Tibial nerve (tissue), 4 donors: ENCODE measurements around the gene AUTS2. TPM values are rescaled to one million over a fixed set of nuclear protein-coding genes. Genes with fewer than 3 reads are reported as not detected.

Source experiments
- DNase-seq, 2 donors: peaks; one replicate each; pipeline ENCODE4 v3.0.0-alpha.2; 2019; ENCODE audit warnings: low spot score in 2 of 2
- H3K27ac ChIP-seq, 4 donors: fragments of 200-600 bp; sonication (generic) in 3 of 4; one replicate each; pipeline ENCODE4 v1.5.1; 2017 to 2019; ENCODE audit warnings: mild to moderate bottlenecking in 1 of 4
- H3K27me3 ChIP-seq, 2 donors: fragments of 200-600 bp; sonication (generic) in 1 of 2; one replicate each; pipeline versions ENCODE4 v1.5.1 to v1.6.0; 2017 to 2019
- H3K36me3 ChIP-seq, 3 donors: fragments of 200-600 bp; sonication (generic); one replicate each; pipeline ENCODE4 v1.5.1; 2018 to 2019
- H3K4me1 ChIP-seq, 4 donors: fragments of 200-600 bp; sonication (generic) in 3 of 4; one replicate each; pipeline ENCODE4 v1.5.1; 2017 to 2019
- H3K4me3 ChIP-seq, 4 donors: fragments of 200-600 bp; sonication (generic) in 3 of 4; one replicate each; pipeline ENCODE4 v1.5.1; 2017 to 2019; ENCODE audit warnings: mild to moderate bottlenecking in 1 of 4, moderate library complexity in 1 of 4
- H3K9me3 ChIP-seq, 4 donors: fragments of 200-600 bp; sonication (generic) in 3 of 4; one replicate each; pipeline ENCODE4 v1.5.1; 2017 to 2019
- CTCF ChIP-seq, 5 experiments: fragments of 200-600 bp in 3 of 5; fragments of 450-650 bp in 2 of 5; sonication (generic) in 3 of 5; IDR thresholded peaks; one replicate each; pipeline ENCODE4 v1.5.1; 2016 to 2019; ENCODE audit warnings: antibody characterized with exemption in 5 of 5, mild to moderate bottlenecking in 3 of 5, moderate library complexity in 2 of 5
- EP300 ChIP-seq, 2 donors: sonication (generic); formaldehyde crosslinking; IDR thresholded peaks; one replicate each; pipeline ENCODE4 v1.6.1; 2017; ENCODE audit warnings: antibody characterized with exemption in 2 of 2, mild to moderate bottlenecking in 1 of 2
- POLR2A ChIP-seq, 2 donors: fragments of 450-650 bp; IDR thresholded peaks; one replicate each; pipeline ENCODE4 v1.6.1; 2017; ENCODE audit warnings: antibody characterized with exemption in 2 of 2, mild to moderate bottlenecking in 2 of 2, moderate library complexity in 2 of 2
- WGBS, 2 donors: methylation state at CpG; one replicate each; pipeline ENCODE4 v1.1.5; 2018; 5-methylcytosine and 5-hydroxymethylcytosine counted together
- total RNA-seq, 4 donors: library from RNA; depleted of rRNA; stranded (reverse); fragments of >200 nt; gene quantifications; one replicate each; pipeline ENCODE4 v1.1.0, GENCODE V29; 2016

The AUTS2 gene
- total RNA-seq, 4 donors from 2014 or later, result 56.6 to 87.9 (median 71.6) TPM

- Histone ChIP-seq H3K27ac (no peak overlapping the region), H3K27me3 (no peaks in the 10 kb centered on the region), H3K4me3 (no peak overlapping the region), H3K4me1 (peaks cover 0 to 74% (median 10%) of the 10 kb centered on the region in 4 donors), H3K9me3 (no peaks in the 10 kb centered on the region), H3K36me3 (no peaks in the 10 kb centered on the region)
- 70 to 74% methylated on average over 6 of the region's 6 CpGs for WGBS, 2 donors
- no peak for TF ChIP-seq EP300 (IDR thresholded peaks at IDR 0.05)
- no peak for TF ChIP-seq POLR2A (IDR thresholded peaks at IDR 0.05)
- TF ChIP-seq CTCF (IDR thresholded peaks at IDR 0.05), result no peak
- no peak for DNase-seq
These were observed 1102.7 kb downstream of the AUTS2 start for GRCh38 chr7:70700941-70701425.

- H3K4me3 ChIP-seq, result no peak overlapping the region
- TF ChIP-seq POLR2A (IDR thresholded peaks at IDR 0.05) (no peak), CTCF (IDR thresholded peaks at IDR 0.05) (no peak)
- H3K27ac ChIP-seq, result no peak overlapping the region
- 79 to 83% methylated on average over 6 of the region's 6 CpGs for WGBS, 2 donors
- H3K36me3 ChIP-seq, result no peaks in the 10 kb centered on the region
- H3K4me1 ChIP-seq, result peaks cover 0 to 69% (median 8%) of the 10 kb centered on the region in 4 donors
- no peaks in the 10 kb centered on the region for H3K9me3 ChIP-seq
- DNase-seq, result no peak
- H3K27me3 ChIP-seq, result no peaks in the 10 kb centered on the region
These were observed 1103.2 kb downstream of the AUTS2 start for GRCh38 chr7:70701477-70701876.

GRCh38 chr7:70701991-70702390, 1103.7 kb downstream of the AUTS2 start:
- TF ChIP-seq CTCF (IDR thresholded peaks at IDR 0.05) (no peak), POLR2A (IDR thresholded peaks at IDR 0.05) (no peak), EP300 (IDR thresholded peaks at IDR 0.05) (no peak)
- no peaks in the 10 kb centered on the region for H3K27me3 ChIP-seq
- no peak overlapping the region for H3K27ac ChIP-seq
- H3K9me3 ChIP-seq, result no peaks in the 10 kb centered on the region
- H3K4me1 ChIP-seq, result peaks cover 0 to 64% (median 7%) of the 10 kb centered on the region in 4 donors
- H3K4me3 ChIP-seq, result no peak overlapping the region
- no peaks in the 10 kb centered on the region for H3K36me3 ChIP-seq
- no peak for DNase-seq
- 73 to 83% methylated on average over 2 of the region's 2 CpGs for WGBS, 2 donors

GRCh38 chr7:70703785-70704184, 1105.5 kb downstream of the AUTS2 start:
- H3K36me3 ChIP-seq, result no peaks in the 10 kb centered on the region
- no peak overlapping the region for H3K27ac ChIP-seq
- DNase-seq, result no peak
- H3K4me1 ChIP-seq, result peaks cover 0 to 49% (median 6%) of the 10 kb centered on the region in 4 donors
- WGBS, 2 donors, result 81 to 83% methylated on average over 4 of the region's 4 CpGs
- no peaks in the 10 kb centered on the region for H3K9me3 ChIP-seq
- TF ChIP-seq CTCF (IDR thresholded peaks at IDR 0.05), result no peak
- H3K27me3 ChIP-seq, result no peaks in the 10 kb centered on the region
- no peak overlapping the region for H3K4me3 ChIP-seq

- Histone ChIP-seq H3K9me3 (no peaks in the 10 kb centered on the region), H3K27me3 (no peaks in the 10 kb centered on the region), H3K4me3 (no peak overlapping the region), H3K4me1 (peaks cover 0 to 45% (median 6%) of the 10 kb centered on the region in 4 donors), H3K36me3 (no peaks in the 10 kb centered on the region), H3K27ac (no peak overlapping the region)
- TF ChIP-seq EP300 (IDR thresholded peaks at IDR 0.05), result no peak
- no peak for TF ChIP-seq POLR2A (IDR thresholded peaks at IDR 0.05)
- TF ChIP-seq CTCF (IDR thresholded peaks at IDR 0.05), result no peak
- 80 to 83% methylated on average over 5 of the region's 5 CpGs for WGBS, 2 donors
- DNase-seq, result no peak
These were observed 1106.6 kb downstream of the AUTS2 start for GRCh38 chr7:70704831-70705346.
